Aorta (tissue), 5 donors: ENCODE data around the gene C2orf72. TPM values are rescaled to one million over a fixed set of nuclear protein-coding genes. Genes with fewer than 3 reads are reported as not detected.
"Not testable (repeated sequence)": the region's sequence is repeated elsewhere in the genome, so short reads cannot be mapped to it uniquely, and the experiment has no call there.

Source experiments
- ATAC-seq: fragments of 200-7000 bp; cut with Tn5 transposase; one replicate; pipeline ENCODE4 v1.9.1; 2022; ENCODE audit warnings: moderate library complexity; ENCODE audit not compliant: low FRiP score
- DNase-seq, 2 donors: peaks; one replicate each; pipeline ENCODE4 v3.0.0-alpha.2; 2020
- H3K27ac ChIP-seq, 2 donors: one replicate each; pipeline ENCODE4 v1.5.1; 2013; ENCODE audit warnings: low read length in 2 of 2, mild to moderate bottlenecking in 2 of 2, moderate library complexity in 2 of 2, control low read depth in 1 of 2, inconsistent platforms in 1 of 2, low read depth in 1 of 2
- H3K27me3 ChIP-seq, 2 donors: one replicate each; pipeline ENCODE4 v1.6.1; 2013; ENCODE audit warnings: control low read depth in 1 of 2, low read length in 1 of 2, mild to moderate bottlenecking in 1 of 2, moderate library complexity in 1 of 2; ENCODE audit not compliant: insufficient read depth in 2 of 2, control insufficient read depth in 1 of 2
- H3K36me3 ChIP-seq, 2 donors: one replicate each; pipeline ENCODE4 v1.6.1; 2013; ENCODE audit warnings: control low read depth in 1 of 2, low read length in 1 of 2, mild to moderate bottlenecking in 1 of 2; ENCODE audit not compliant: insufficient read depth in 2 of 2, control insufficient read depth in 1 of 2
- H3K4me1 ChIP-seq, 2 donors: one replicate each; pipeline ENCODE4 v1.6.1; 2013; ENCODE audit warnings: low read length in 2 of 2, control low read depth in 1 of 2, mild to moderate bottlenecking in 1 of 2, moderate library complexity in 1 of 2; ENCODE audit not compliant: insufficient read depth in 2 of 2, control insufficient read depth in 1 of 2
- H3K4me3 ChIP-seq, 2 donors: one replicate each; pipeline ENCODE4 v1.5.1; 2013; ENCODE audit warnings: low read length in 2 of 2, control low read depth in 1 of 2, mild to moderate bottlenecking in 1 of 2
- H3K9me3 ChIP-seq: one replicate; pipeline ENCODE4 v1.6.1; 2013; ENCODE audit warnings: mild to moderate bottlenecking, low read length; ENCODE audit not compliant: control insufficient read depth
- WGBS, 2 donors: extraction: QIAGEN DNeasy Blood & Tissue Kit; methylation state at CpG; one replicate each; pipeline ENCODE4 v1.1.7; 2013; 5-methylcytosine and 5-hydroxymethylcytosine counted together
- intact Hi-C, 2 donors: fragments of 100-400 bp; cut with DNase I; formaldehyde crosslinking; loops; one replicate each; pipeline versions ENCODE4 v1.14.2 to v1.15.0; 2022
- polyA plus RNA-seq, 2 donors: library from polyadenylated mRNA; stranded (reverse); fragments of 200-250 nt; gene quantifications; one replicate each; pipeline ENCODE4 v1.2.3, GENCODE V29; 2013
- total RNA-seq, 2 donors: library from RNA; stranded (reverse); fragmentation: NEBNext Ultra II Directional; extraction: Animal tissue kit (Norgen Biotek cat#: 25700); gene quantifications; one replicate each; pipeline ENCODE4 v1.2.1, GENCODE V29; 2021
- donor health status: healthy with polysubstance abuse.
- donor health status: Bipolar disorder and iron deficiency.
- donor health status: DM: no; HTN: no; CAD: no.
- donor health status: DM: no; HTN: no; CAD: no.
- donor health status: DM: yes; HTN: yes; CAD: no.

C2orf72 gene
- total and polyA plus RNA-seq, 4 donors, result 0.13 to 2.4 (median 0.15) TPM; not detected in 1

- intact Hi-C loops, H3K4me3 ChIP-seq, ATAC-seq, H3K36me3 ChIP-seq, H3K27me3 ChIP-seq, DNase-seq, H3K4me1 ChIP-seq, H3K27ac ChIP-seq, H3K9me3 ChIP-seq: not testable (repeated sequence)
- WGBS, 2 donors, result 92 to 94% methylated on average over 8 of the region's 8 CpGs
Measured at GRCh38 chr2:231067531-231067930, 30.2 kb downstream of the C2orf72 start.

- no peak for ATAC-seq
- Histone ChIP-seq H3K36me3 (peaks cover 2 to 3% of the 10 kb centered on the region in 2 donors), H3K27me3 (no peaks in the 10 kb centered on the region), H3K27ac (no peak overlapping the region), H3K4me3 (no peak overlapping the region), H3K9me3 (no peaks in the 10 kb centered on the region), H3K4me1 (no peaks in the 10 kb centered on the region)
- intact Hi-C loops, result no loop called here
- no peak for DNase-seq
- WGBS, 2 donors, result 93 to 94% methylated on average over 5 of the region's 5 CpGs
Measured at GRCh38 chr2:231068525-231069222, 31.4 kb downstream of the C2orf72 start.

GRCh38 chr2:231069379-231070054, 32.2 kb downstream of the C2orf72 start:
- DNase-seq, result no peak
- peaks cover 0 to 2% of the 10 kb centered on the region in 2 donors for H3K36me3 ChIP-seq

GRCh38 chr2:231084565-231084964, 47.2 kb downstream of the C2orf72 start:
- ATAC-seq (no peak), DNase-seq (no peak)
- H3K27ac ChIP-seq, result no peak overlapping the region
- H3K9me3 ChIP-seq, result no peaks in the 10 kb centered on the region
- H3K4me1 ChIP-seq, result no peaks in the 10 kb centered on the region
- peaks cover 7 to 12% of the 10 kb centered on the region in 2 donors for H3K36me3 ChIP-seq
- no peak overlapping the region for H3K4me3 ChIP-seq
- intact Hi-C loops, result no loop called here
- WGBS, 2 donors, result 95 to 100% methylated on average over 1 of the region's 1 CpG
- H3K27me3 ChIP-seq, result no peaks in the 10 kb centered on the region

More at GRCh38 chr2:231069379-231070054, 32.2 kb downstream of the C2orf72 start:
- no peaks in the 10 kb centered on the region for H3K4me1 ChIP-seq
- intact Hi-C loops, result no loop called here
- no peaks in the 10 kb centered on the region for H3K27me3 ChIP-seq
- ATAC-seq, result no peak
- WGBS, 2 donors, result 83 to 92% methylated on average over 1 of the region's 1 CpG
- no peak overlapping the region for H3K4me3 ChIP-seq
- no peaks in the 10 kb centered on the region for H3K9me3 ChIP-seq
- no peak overlapping the region for H3K27ac ChIP-seq

- no peaks in the 10 kb centered on the region for H3K4me1 ChIP-seq
- DNase-seq (no peak), ATAC-seq (no peak)
- 79 to 86% methylated on average over 4 of the region's 4 CpGs for WGBS, 2 donors
- peaks cover 9 to 10% of the 10 kb centered on the region in 2 donors for H3K36me3 ChIP-seq
- H3K27me3 ChIP-seq, result no peaks in the 10 kb centered on the region
- no peak overlapping the region for H3K4me3 ChIP-seq
- H3K27ac ChIP-seq, result no peak overlapping the region
- intact Hi-C loops, result no loop called here
- no peaks in the 10 kb centered on the region for H3K9me3 ChIP-seq
Measured at GRCh38 chr2:231088754-231089153, 51.4 kb downstream of the C2orf72 start.

- no peak overlapping the region for H3K27ac ChIP-seq
- 94 to 98% methylated on average over 5 of the region's 5 CpGs for WGBS, 2 donors
- peaks cover 2 to 11% of the 10 kb centered on the region in 2 donors for H3K36me3 ChIP-seq
- intact Hi-C loops, result no loop called here
- H3K4me3 ChIP-seq, result no peak overlapping the region
- no peaks in the 10 kb centered on the region for H3K27me3 ChIP-seq
- ATAC-seq, result no peak
- no peaks in the 10 kb centered on the region for H3K4me1 ChIP-seq
- no peak for DNase-seq
- no peaks in the 10 kb centered on the region for H3K9me3 ChIP-seq
Measured at GRCh38 chr2:231093933-231094332, 56.6 kb downstream of the C2orf72 start.

GRCh38 chr2:231094736-231095346, 57.5 kb downstream of the C2orf72 start:
- Histone ChIP-seq H3K27ac (no peak overlapping the region), H3K36me3 (peaks cover 0 to 11% of the 10 kb centered on the region in 2 donors), H3K4me1 (no peaks in the 10 kb centered on the region), H3K4me3 (no peak overlapping the region), H3K9me3 (no peaks in the 10 kb centered on the region), H3K27me3 (no peaks in the 10 kb centered on the region)
- intact Hi-C loops, result no loop called here
- ATAC-seq, result no peak
- 84 to 92% methylated on average over 4 of the region's 4 CpGs for WGBS, 2 donors
- no peak for DNase-seq
